NCI-H187 treated with DMSO at 0.1 percent for 48 hours (cell line): ENCODE results near the gene HS6ST2.
"Not testable (repeated sequence)": the region's sequence is repeated elsewhere in the genome, so short reads cannot be mapped to it uniquely, and the experiment has no call there.

Experiments used
- DNase-seq: peaks from one replicate; lab custom pipeline; 2025; lab: John Stamatoyannopoulos, UW

HS6ST2 gene

GRCh38 chrX:132958091-132958703, at the start of gene HS6ST2:
Gene HS6ST2, minus strand, starts transcription at chrX:132958629.
- no peak for DNase-seq

GRCh38 chrX:133007458-133007857, 49.0 kb upstream of the HS6ST2 start:
- DNase-seq: no peak

DNA sequence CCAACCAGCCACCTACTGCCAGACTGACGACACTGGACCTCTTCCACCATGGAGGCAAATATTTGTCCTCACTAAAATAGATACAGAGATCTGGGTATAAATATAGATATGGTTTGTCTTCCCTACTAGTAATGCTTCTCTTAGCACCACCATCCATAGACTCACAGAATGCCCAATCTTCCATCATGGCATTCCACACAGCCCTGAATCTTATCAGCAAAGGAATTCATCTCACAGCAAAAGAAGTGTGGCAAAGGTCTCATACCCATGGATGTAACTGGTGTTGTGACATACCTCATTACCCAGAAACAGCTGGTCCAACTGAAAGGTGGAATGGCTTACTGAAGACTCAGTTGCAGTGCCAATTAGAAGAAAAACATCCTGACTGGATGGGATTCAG, 47.2 kb upstream of the HS6ST2 start:
- no peak for DNase-seq

- DNase-seq: no peak
These were observed 46.6 kb upstream of the HS6ST2 start for GRCh38 chrX:133005042-133005441.

DNA sequence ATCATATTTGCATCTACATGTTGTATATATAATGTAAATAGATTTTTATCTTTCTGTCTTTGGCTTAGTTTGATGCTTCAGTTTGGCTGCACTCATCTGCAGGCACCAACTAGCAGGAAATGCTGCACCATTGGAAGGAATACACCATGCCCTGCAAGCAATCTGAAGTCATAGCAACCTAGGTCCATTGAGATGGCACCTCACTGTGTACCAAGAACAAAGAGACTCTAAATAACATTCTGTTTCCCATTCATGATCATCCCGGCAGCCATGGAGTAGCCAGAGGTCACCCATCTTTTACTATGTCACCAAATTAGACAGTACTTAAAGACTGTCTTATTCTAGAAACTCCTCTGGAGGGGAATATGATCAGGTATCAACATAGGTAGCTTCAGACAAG, 40.8 kb upstream of the HS6ST2 start:
- DNase-seq: no peak

GRCh38 chrX:132990835-132991234, 32.4 kb upstream of the HS6ST2 start:
- DNase-seq: no peak

GRCh38 chrX:132986556-132986955, 28.1 kb upstream of the HS6ST2 start:
- DNase-seq: no peak

DNA sequence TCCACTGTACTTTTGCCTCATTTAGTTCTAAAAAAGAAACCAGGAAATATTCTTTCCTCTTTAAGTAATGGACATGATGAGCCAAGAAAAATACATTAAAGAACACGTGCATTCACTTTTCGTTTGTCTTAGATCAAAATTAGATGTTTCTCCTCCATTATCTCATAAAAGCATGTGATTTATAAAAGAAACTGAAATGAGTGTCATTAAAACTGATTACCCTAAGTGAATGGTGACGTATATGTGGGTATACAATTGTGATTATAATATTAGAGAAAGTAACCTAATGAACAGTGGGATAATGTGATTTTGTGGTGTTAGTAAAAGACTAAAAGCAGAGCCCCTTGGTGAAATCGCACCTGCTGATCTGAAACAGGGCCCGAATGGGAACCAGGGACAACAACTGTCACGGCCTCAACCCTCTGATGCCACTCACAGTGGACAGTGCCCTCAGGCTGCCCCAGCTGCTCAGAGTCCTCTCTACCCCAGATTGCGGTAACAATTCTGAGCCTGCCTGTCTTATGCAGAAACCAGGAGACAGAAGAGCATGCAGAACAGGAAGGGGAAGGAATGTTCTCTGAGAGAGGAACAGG, 25.7 kb upstream of the HS6ST2 start:
- DNase-seq: no peak

GRCh38 chrX:132983496-132983895, 25.1 kb upstream of the HS6ST2 start:
- no peak for DNase-seq

- DNase-seq: not testable (repeated sequence)
These were observed 21.6 kb upstream of the HS6ST2 start for GRCh38 chrX:132980035-132980434.

- no peak for DNase-seq
These were observed 10.0 kb upstream of the HS6ST2 start for GRCh38 chrX:132968296-132968949.

GRCh38 chrX:132967049-132967448, 8.6 kb upstream of the HS6ST2 start:
- DNase-seq: no peak

DNA sequence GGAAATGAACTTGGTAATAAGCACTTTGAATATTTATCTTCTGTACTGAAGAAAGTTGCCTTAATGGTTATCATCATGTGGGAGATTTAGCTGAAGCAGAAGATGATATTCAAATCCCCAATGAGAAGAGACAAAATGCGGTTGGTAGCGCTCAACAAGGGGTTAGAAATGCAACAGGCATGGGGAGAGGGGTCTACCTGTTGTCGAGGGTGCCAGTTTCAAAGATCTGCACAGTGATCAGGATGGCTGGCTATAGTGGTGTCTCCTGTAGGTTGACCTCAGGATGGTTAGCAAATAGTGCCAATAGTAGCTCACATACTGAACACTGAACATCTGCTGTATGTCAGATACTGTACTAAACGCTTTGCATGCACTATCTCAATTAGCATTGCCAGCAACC, 7.0 kb upstream of the HS6ST2 start:
- no peak for DNase-seq

GRCh38 chrX:132961511-132961910, 3.1 kb upstream of the HS6ST2 start:
- DNase-seq: no peak

DNA sequence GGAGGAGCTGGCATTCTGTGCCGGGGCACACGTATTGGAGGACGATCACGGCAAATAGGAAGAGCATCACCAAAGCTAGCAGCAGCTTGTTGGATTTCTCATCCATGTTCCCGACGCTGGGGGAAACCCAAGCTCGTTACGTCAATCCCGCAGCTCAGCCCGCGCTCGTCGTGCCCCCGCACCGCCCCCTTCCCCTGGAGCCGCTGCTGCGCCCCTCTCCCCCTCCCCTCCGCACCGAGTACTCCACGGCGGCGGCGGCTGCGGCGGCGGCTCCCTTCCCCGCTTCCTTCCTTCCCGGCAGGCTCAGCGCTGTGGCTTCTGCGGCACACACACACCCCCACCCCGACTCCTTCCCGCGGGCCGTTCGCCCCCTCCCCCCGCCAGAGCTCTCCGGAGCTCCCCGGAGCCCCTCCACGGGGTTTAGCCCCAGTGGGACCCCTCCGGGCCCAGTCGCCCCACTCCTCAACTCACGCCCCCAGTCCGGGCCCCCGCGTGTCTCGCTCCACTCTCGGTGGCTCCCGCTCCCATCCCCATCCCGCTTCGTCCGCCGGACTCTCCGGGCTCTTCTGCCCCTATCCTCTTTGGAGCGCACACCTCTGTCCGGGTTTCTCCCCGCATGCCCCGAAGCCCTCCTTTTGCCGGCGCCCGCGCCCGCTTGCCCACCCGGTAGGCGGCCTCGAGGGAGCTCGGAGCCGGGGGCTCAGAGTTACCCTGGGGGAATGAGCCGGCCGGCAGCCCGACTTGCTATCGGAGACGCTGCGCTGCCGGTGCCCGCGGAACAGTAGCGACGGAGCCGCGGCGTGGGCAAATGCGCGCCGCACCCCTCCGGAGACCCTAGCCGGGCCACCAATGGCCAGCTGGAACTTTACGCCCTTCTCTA, 978 bp downstream of the HS6ST2 start:
- DNase-seq: no peak

GRCh38 chrX:132956421-132957210, 1.8 kb downstream of the HS6ST2 start:
- no peak for DNase-seq

GRCh38 chrX:132955690-132956089, 2.7 kb downstream of the HS6ST2 start:
- no peak for DNase-seq

DNA sequence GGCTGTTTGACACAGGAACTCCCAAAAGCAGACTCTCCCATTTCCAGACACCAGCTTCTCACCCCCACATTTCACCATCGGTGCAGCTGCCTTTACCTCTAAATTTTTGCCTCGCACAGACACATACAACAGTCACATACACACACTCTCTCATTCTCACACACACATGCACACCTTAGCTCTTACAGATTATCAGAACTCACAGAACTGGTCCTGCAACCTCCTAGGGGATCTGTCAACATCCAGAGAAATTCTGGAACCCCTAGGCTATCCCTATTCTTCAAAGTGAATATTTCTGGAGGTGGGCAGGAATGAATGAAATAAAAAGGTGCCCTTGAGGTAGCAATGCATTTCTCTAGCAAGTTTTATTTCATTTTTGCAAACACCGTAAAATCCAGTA, 4.1 kb downstream of the HS6ST2 start:
- DNase-seq: no peak

DNA sequence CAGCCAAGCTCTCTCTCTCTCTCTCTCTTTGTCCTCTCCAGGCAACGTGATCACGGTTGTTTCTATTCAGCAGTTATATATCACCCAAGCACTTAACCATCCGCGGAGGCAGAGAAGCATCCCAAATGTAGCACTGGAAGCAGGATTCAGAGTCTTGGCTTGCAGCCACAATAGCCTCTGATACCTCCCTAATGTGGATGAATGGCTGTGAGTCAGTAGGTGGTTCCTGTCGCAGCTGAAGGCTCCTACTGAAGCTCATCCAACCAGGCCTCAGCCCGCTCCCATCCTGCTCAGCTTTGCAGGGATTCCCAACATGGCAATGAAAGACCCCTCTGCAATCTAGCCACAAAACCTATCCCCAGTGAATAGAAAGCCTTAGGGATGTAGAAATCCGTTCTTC, 5.1 kb downstream of the HS6ST2 start:
- DNase-seq: no peak

DNA sequence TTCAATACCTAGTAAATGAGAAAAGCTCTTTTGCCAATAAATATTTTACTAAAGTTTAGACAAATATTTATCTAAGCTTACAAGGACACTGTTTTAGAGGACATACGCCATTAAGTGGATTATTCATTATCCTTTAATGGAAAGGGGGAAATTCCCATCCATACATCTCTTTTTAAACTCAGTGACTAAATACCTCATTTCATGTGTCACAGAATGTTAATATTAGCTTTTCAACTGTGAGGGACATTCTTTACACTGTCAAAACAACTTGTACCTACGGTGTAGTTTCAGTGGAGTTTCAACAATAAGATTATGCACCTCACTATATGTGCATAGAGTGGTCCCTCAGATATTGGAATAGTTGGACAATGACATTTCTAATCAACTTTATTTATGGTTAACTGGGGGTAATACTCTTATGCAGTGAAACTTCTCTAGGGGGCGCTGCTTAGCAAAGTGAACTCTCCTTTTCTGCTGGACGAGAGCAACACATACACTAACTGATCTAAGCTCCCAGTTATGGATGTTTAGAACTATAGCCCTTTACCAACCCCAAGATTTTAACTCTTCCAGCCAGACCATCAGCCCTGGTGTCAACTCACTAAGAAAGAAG, 9.7 kb downstream of the HS6ST2 start:
- no peak for DNase-seq

DNA sequence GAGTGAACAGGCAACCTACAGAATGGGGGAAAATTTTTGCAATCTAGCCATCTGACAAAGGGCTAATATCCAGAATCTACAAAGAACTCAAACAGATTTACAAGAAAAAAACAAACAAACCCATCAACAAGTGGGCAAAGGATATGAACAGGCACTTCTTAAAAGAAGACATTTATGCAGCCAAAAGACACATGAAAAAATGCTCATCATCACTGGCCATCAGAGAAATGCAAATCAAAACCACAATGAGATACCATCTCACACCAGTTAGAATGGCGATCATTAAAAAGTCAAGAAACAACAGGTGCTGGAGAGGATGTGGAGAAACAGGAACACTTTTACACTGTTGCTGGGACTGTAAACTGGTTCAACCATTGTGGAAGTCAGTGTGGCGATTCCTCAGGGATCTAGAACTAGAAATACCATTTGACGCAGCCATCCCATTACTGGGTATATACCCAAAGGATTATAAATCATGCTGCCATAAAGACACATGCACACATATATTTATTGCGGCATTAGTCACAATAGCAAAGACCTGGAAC, 13.3 kb downstream of the HS6ST2 start:
- DNase-seq: not testable (repeated sequence)
